ENCODE data around the gene NCAPH2. TPM values are rescaled to one million over a fixed set of nuclear protein-coding genes. Genes with fewer than 3 reads are reported as not detected.

The NCAPH2 gene
- polyA plus RNA-seq, 1 donor: 44.1 TPM

- DNase-seq: no peak
These were observed 63.5 kb downstream of the NCAPH2 start for GRCh38 chr22:50571264-50572175.

- no peak for DNase-seq
These were observed 64.9 kb downstream of the NCAPH2 start for GRCh38 chr22:50572965-50573364.

- DNase-seq: no peak
These were observed 65.7 kb downstream of the NCAPH2 start for GRCh38 chr22:50573491-50574382.

- no peak for DNase-seq
These were observed 66.3 kb downstream of the NCAPH2 start for GRCh38 chr22:50574383-50574755.

Other genes with a start within 250 kb of the NCAPH2 start
- gene MAPK12, start 246.5 kb upstream of the NCAPH2 start, polyA plus RNA-seq (ENCODE audit: insufficient read length): 10.5 TPM
- gene MAPK11, start 237.8 kb upstream of the NCAPH2 start, polyA plus RNA-seq (ENCODE audit: insufficient read length): 7.1 TPM
- gene PLXNB2, start 200.6 kb upstream of the NCAPH2 start, polyA plus RNA-seq (ENCODE audit: insufficient read length): 191 TPM
- 13.9 TPM for gene DENND6B, start 181.2 kb upstream of the NCAPH2 start, polyA plus RNA-seq (ENCODE audit: insufficient read length)
- gene PPP6R2, start 164.9 kb upstream of the NCAPH2 start, polyA plus RNA-seq (ENCODE audit: insufficient read length): 43.0 TPM
- 30.6 TPM for gene SBF1, start 33.2 kb upstream of the NCAPH2 start, polyA plus RNA-seq (ENCODE audit: insufficient read length)
- 4.8 TPM for gene ADM2, start 26.7 kb upstream of the NCAPH2 start, polyA plus RNA-seq (ENCODE audit: insufficient read length)
- gene MIOX, start 21.4 kb upstream of the NCAPH2 start, polyA plus RNA-seq (ENCODE audit: insufficient read length): 6.1 TPM
- gene LMF2, start 522 bp upstream of the NCAPH2 start, polyA plus RNA-seq (ENCODE audit: insufficient read length): 36.1 TPM
- 1.5 TPM for gene SCO2, start 17.4 kb downstream of the NCAPH2 start, polyA plus RNA-seq (ENCODE audit: insufficient read length)
- gene TYMP, start 21.8 kb downstream of the NCAPH2 start, polyA plus RNA-seq (ENCODE audit: insufficient read length): 1.0 TPM
- 0.10 TPM for gene KLHDC7B, start 37.7 kb downstream of the NCAPH2 start, polyA plus RNA-seq (ENCODE audit: insufficient read length)
- gene SYCE3, start 54.7 kb downstream of the NCAPH2 start, polyA plus RNA-seq (ENCODE audit: insufficient read length): not detected
- gene CPT1B, start 70.2 kb downstream of the NCAPH2 start, polyA plus RNA-seq (ENCODE audit: insufficient read length): 15.9 TPM
- 112 TPM for gene CHKB, start 74.6 kb downstream of the NCAPH2 start, polyA plus RNA-seq (ENCODE audit: insufficient read length)
- gene MAPK8IP2, start 92.6 kb downstream of the NCAPH2 start, polyA plus RNA-seq (ENCODE audit: insufficient read length): 0.83 TPM
- gene ARSA, start 119.9 kb downstream of the NCAPH2 start, polyA plus RNA-seq (ENCODE audit: insufficient read length): 15.2 TPM
- 13.6 TPM for gene SHANK3, start 164.6 kb downstream of the NCAPH2 start, polyA plus RNA-seq (ENCODE audit: insufficient read length)
- gene ACR, start 230.0 kb downstream of the NCAPH2 start, polyA plus RNA-seq (ENCODE audit: insufficient read length): 0.38 TPM

Measured in left kidney (tissue), 2 donors.